KMS-11 (cell line): ENCODE data around the gene UBASH3A.

Experiments used
- H2AFZ ChIP-seq: fragments of 200-600 bp; sonication (generic); 2 replicates; pipeline ENCODE4 v1.6.1; 2016; ENCODE audit warnings: antibody characterized with exemption, mixed run types, low read depth
- H3K27ac ChIP-seq: fragments of 200-600 bp; sonication (generic); 2 replicates; pipeline ENCODE4 v1.6.1; 2016; ENCODE audit warnings: mild to moderate bottlenecking, mixed run types
- H3K27me3 ChIP-seq: fragments of 200-600 bp; sonication (generic); 2 replicates; pipeline ENCODE4 v1.6.1; 2017; ENCODE audit warnings: mild to moderate bottlenecking, low read depth, mixed run types, moderate library complexity; ENCODE audit not compliant: insufficient read depth
- H3K36me3 ChIP-seq: fragments of 200-600 bp; sonication (generic); 2 replicates; pipeline ENCODE4 v1.6.1; 2017; ENCODE audit warnings: mild to moderate bottlenecking, mixed run types; ENCODE audit not compliant: insufficient read depth
- H3K4me1 ChIP-seq: fragments of 200-600 bp; sonication (generic); 2 replicates; pipeline ENCODE4 v1.6.1; 2016; ENCODE audit warnings: mild to moderate bottlenecking, low read depth, mixed run types; ENCODE audit not compliant: poor library complexity, severe bottlenecking
- H3K4me2 ChIP-seq: fragments of 200-600 bp; sonication (generic); 2 replicates; pipeline ENCODE4 v1.7.0; 2016; ENCODE audit warnings: mild to moderate bottlenecking, mixed run types
- H3K4me3 ChIP-seq: fragments of 200-600 bp; sonication (generic); IDR thresholded peaks from 2 replicates; pipeline ENCODE4 v1.6.1; 2017; ENCODE audit warnings: low read depth, low read length, mixed read lengths; ENCODE audit not compliant: insufficient read depth
- H3K79me2 ChIP-seq: fragments of 200-600 bp; sonication (generic); 2 replicates; pipeline ENCODE4 v1.6.1; 2016; ENCODE audit warnings: low read depth, mixed run types; ENCODE audit not compliant: insufficient read depth
- H3K9ac ChIP-seq: fragments of 200-600 bp; sonication (generic); 2 replicates; pipeline ENCODE4 v1.6.1; 2016; ENCODE audit warnings: mild to moderate bottlenecking, mixed run types
- H4K20me1 ChIP-seq: fragments of 200-600 bp; sonication (generic); 2 replicates; pipeline ENCODE4 v1.6.1; 2016; ENCODE audit warnings: mild to moderate bottlenecking, mixed run types; ENCODE audit not compliant: insufficient read depth
- TF ChIP-seq, protein P1 (sequence below): fragments of 200-600 bp; sonication (generic); conservative IDR thresholded peaks from 2 replicates; pipeline ENCODE4 v1.6.1; 2017; ENCODE audit warnings: low read depth, mild to moderate bottlenecking, antibody characterized with exemption, low read length, moderate library complexity, mixed read lengths

Gene UBASH3A

DNA sequence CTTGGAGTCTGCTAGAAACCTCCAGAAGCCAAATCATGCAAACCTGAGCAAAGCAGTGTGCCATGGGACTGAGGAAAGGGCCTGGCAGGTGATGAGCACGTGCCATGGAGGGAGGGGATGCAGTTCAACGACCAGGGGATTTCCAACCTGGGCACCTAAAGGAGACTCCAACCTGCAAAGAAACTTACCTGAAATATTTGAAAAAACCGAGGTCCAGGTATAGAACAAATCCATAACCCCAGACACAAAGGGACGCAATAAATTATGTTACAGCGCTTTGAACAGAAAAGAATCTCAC is 8.9 kb downstream of the UBASH3A start:
- Histone ChIP-seq H2AFZ (no peak overlapping the region), H3K4me3 (no peak overlapping the region), H4K20me1 (no peaks in the 10 kb centered on the region), H3K4me1 (no peaks in the 10 kb centered on the region), H3K27me3 (peaks cover 46% of the 10 kb centered on the region; the same call in 1 of the 2 replicates), H3K27ac (no peak overlapping the region), H3K4me2 (no peak overlapping the region), H3K79me2 (no peaks in the 10 kb centered on the region), H3K36me3 (no peaks in the 10 kb centered on the region), H3K9ac (no peak overlapping the region)
- TF ChIP-seq, protein P1, sequence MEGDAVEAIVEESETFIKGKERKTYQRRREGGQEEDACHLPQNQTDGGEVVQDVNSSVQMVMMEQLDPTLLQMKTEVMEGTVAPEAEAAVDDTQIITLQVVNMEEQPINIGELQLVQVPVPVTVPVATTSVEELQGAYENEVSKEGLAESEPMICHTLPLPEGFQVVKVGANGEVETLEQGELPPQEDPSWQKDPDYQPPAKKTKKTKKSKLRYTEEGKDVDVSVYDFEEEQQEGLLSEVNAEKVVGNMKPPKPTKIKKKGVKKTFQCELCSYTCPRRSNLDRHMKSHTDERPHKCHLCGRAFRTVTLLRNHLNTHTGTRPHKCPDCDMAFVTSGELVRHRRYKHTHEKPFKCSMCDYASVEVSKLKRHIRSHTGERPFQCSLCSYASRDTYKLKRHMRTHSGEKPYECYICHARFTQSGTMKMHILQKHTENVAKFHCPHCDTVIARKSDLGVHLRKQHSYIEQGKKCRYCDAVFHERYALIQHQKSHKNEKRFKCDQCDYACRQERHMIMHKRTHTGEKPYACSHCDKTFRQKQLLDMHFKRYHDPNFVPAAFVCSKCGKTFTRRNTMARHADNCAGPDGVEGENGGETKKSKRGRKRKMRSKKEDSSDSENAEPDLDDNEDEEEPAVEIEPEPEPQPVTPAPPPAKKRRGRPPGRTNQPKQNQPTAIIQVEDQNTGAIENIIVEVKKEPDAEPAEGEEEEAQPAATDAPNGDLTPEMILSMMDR, result no peak

DNA sequence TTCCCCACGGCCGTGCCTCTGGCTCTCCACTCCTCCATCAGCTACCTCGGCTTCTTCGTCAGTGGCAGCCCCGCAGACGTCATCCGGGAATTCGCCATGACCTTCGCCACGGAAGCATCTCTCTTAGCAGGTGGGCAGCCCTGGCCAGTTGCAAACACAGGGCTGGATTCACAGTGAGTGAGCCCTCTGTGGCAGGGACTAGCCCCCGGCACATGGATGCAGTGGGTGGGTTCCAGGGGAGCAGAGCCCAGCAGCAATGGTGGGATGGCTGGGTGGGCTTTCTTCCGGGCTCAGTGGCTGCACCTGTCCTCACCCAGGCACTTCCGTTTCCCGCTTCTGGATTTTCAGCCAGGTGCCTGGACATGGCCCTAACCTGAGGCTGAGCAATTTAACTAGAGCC is 9.4 kb downstream of the UBASH3A start:
- H3K4me2 ChIP-seq, result no peak overlapping the region
- H4K20me1 ChIP-seq, result no peaks in the 10 kb centered on the region
- no peak overlapping the region for H3K27ac ChIP-seq
- no peaks in the 10 kb centered on the region for H3K36me3 ChIP-seq
- no peaks in the 10 kb centered on the region for H3K4me1 ChIP-seq
- H3K79me2 ChIP-seq, result no peaks in the 10 kb centered on the region
- no peak overlapping the region for H3K9ac ChIP-seq
- TF ChIP-seq, protein P1, result no peak
- H3K4me3 ChIP-seq, result no peak overlapping the region
- H3K27me3 ChIP-seq, result peaks cover 42% of the 10 kb centered on the region; the same call in 1 of the 2 replicates
- no peak overlapping the region for H2AFZ ChIP-seq

DNA sequence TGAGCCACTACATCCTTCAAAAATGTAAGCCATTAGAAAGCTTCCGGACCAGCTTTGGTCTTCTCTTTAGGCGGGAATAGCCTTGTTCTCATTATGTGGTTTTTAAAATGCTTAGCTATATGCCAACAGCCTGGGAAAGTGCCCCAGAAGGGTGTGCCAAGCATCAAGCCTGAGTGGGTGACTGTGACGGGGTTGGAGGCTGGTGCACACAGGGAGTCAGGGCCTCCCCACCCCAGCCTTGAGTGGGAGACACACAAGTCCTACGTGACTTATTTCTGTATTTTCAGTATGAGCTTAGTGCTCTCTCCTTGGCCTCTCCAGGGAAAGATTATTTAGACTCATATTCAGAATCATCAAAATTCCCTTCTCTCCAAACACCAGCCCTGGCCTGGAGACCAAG is 9.8 kb downstream of the UBASH3A start:
- no peak overlapping the region for H3K9ac ChIP-seq
- H3K4me3 ChIP-seq, result no peak overlapping the region
- no peaks in the 10 kb centered on the region for H4K20me1 ChIP-seq
- H3K27ac ChIP-seq, result no peak overlapping the region
- H3K36me3 ChIP-seq, result no peaks in the 10 kb centered on the region
- peaks cover 41% of the 10 kb centered on the region; the same call in 1 of the 2 replicates for H3K27me3 ChIP-seq
- TF ChIP-seq, protein P1, result no peak
- H2AFZ ChIP-seq, result no peak overlapping the region
- H3K79me2 ChIP-seq, result no peaks in the 10 kb centered on the region
- no peaks in the 10 kb centered on the region for H3K4me1 ChIP-seq
- H3K4me2 ChIP-seq, result no peak overlapping the region

DNA sequence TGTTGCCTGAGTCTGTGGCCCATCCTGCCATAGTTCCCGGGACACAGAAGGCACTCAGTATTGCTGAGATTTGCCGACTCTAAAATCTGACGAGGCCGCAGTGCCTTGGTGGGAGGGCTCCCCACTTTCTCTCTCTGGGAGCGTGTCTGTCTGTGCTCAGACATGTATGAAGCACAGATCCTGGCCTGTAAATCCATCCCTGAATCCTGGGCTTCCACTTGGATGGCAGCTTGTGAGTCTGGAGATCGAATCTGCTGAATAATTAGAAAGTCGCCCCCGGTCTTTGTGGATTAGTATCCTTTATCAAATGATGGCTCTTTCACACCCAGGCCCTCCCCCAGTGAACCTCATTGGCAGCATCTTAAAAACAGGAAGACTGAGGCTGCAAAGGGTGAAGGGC is 10.4 kb downstream of the UBASH3A start:
- no peak overlapping the region for H3K4me2 ChIP-seq
- no peaks in the 10 kb centered on the region for H4K20me1 ChIP-seq
- no peak overlapping the region for H2AFZ ChIP-seq
- H3K9ac ChIP-seq, result no peak overlapping the region
- no peak overlapping the region for H3K27ac ChIP-seq
- no peaks in the 10 kb centered on the region for H3K4me1 ChIP-seq
- no peaks in the 10 kb centered on the region for H3K79me2 ChIP-seq
- no peak overlapping the region for H3K4me3 ChIP-seq
- H3K27me3 ChIP-seq, result peaks cover 40% of the 10 kb centered on the region; the same call in 1 of the 2 replicates
- TF ChIP-seq, protein P1, result no peak
- no peaks in the 10 kb centered on the region for H3K36me3 ChIP-seq

DNA sequence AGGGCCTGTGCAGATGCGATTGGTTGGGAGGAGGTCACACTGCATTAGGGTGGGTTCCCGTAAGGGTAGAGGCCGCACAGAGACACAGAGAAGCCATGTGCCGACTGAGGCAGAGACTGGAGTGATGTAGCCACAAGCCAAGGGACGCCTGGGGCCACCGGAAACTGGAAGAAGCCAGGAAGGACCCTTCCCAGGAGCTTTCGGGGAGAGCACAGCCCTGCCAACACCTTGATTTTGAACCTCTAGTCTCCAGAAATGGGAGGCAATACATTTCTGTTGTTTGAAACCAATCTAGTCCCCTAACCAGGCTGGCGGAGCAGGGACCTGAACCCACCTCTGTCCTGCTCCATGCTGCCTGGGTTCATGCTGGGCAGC is 10.8 kb downstream of the UBASH3A start:
- H3K9ac ChIP-seq, result no peak overlapping the region

More for the DNA sequence above, 10.8 kb downstream of the UBASH3A start:
- H3K79me2 ChIP-seq, result no peaks in the 10 kb centered on the region
- TF ChIP-seq, protein P1, result no peak
- H3K27me3 ChIP-seq, result peaks cover 40% of the 10 kb centered on the region; the same call in 1 of the 2 replicates
- H4K20me1 ChIP-seq, result no peaks in the 10 kb centered on the region
- H3K4me1 ChIP-seq, result no peaks in the 10 kb centered on the region
- no peak overlapping the region for H2AFZ ChIP-seq
- H3K36me3 ChIP-seq, result no peaks in the 10 kb centered on the region
- no peak overlapping the region for H3K27ac ChIP-seq
- H3K4me3 ChIP-seq, result no peak overlapping the region
- no peak overlapping the region for H3K4me2 ChIP-seq
